Heart left ventricle (tissue), 13 donors: Measurements from ENCODE around the gene C5.

Experiments used
- CTCF ChIP-seq, 12 donors: fragments of 200-600 bp; sonication (generic) in 4 of 12; IDR thresholded peaks; one replicate each; pipeline versions ENCODE4 v1.5.0 to v1.8.0; 2018 to 2022; ENCODE audit warnings: antibody characterized with exemption in 12 of 12, mild to moderate bottlenecking in 5 of 12
- POLR2A ChIP-seq, 2 donors: fragments of 450-650 bp; IDR thresholded peaks; one replicate each; pipeline ENCODE4 v1.6.1; 2017; ENCODE audit warnings: antibody characterized with exemption in 2 of 2, mild to moderate bottlenecking in 2 of 2, moderate library complexity in 2 of 2
- donor health status: ischemic (EF 13 %, LVEDD 7.1; RV severe dilation, severe dysfunction).
- donor health status: DM: no; HTN: yes; CAD: no.
- donor health status: DM: no; HTN: no; CAD: no.
- donor health status: ischemic (EF 25% LVEDD 6.9; RV normal size, moderate dysfunction).
- donor health status: ischemic (EF 25% LVEDD 5.7; RV mildly dilated, moderate dysfunction).
- donor health status: ischemic (EF 35%, LVEDD 5.7; RV mildly dilated, moderate dysfunction).
- donor health status: nonischemic (EF 11% LVEDD 7.7; RV severe dilation, severe dysfunction).
- donor health status: DM: yes; HTN: yes; CAD: no.
- donor health status: PGD.
- donor health status: ischemic (EF 29% LVEDD 5.4; RV normal size, mild dysfunction).
- donor health status: nonischemic (EF 23%, LVEDD 6.1; RV moderate dilation, normal function).

- TF ChIP-seq POLR2A (IDR thresholded peaks at IDR 0.05) = no peak
- no peak for TF ChIP-seq CTCF (IDR thresholded peaks at IDR 0.05)
Observed at GRCh38 chr9:120979797-120980196, 70.3 kb downstream of the C5 start.
